AG04450 (cell line): ENCODE results near the gene PCSK9. TPM values are rescaled to one million over a fixed set of nuclear protein-coding genes. Genes with fewer than 3 reads are reported as not detected.
"Not testable (repeated sequence)": the region's sequence is repeated elsewhere in the genome, so short reads cannot be mapped to it uniquely, and the experiment has no call there.

Experiments
- CTCF ChIA-PET: fragments of 300-600, 350-600 bp; formaldehyde crosslinking; extraction: SDS; loops from one replicate; lab custom pipeline; 2022; ENCODE audit warnings: antibody characterized with exemption, inconsistent platforms; lab: Charles Lee
- POLR2A ChIA-PET: fragments of 350-600 bp; formaldehyde crosslinking; extraction: SDS; loops from one replicate; lab custom pipeline; 2021; ENCODE audit warnings: antibody characterized with exemption, inconsistent platforms; lab: Yijun Ruan, JAX
- DNase-seq: peaks from one replicate; pipeline ENCODE4 v3.0.0-alpha.2; 2011; ENCODE audit warnings: low read depth, low spot score
- H3K27ac ChIP-seq: one replicate; pipeline ENCODE4 v1.5.1; 2012; ENCODE audit warnings: low read depth, low read length, control low read depth
- H3K27me3 ChIP-seq: one replicate; pipeline ENCODE4 v1.6.0; 2012; ENCODE audit warnings: low read length; ENCODE audit not compliant: control insufficient read depth, insufficient read depth
- H3K4me3 ChIP-seq: 2 replicates; pipeline ENCODE4 v1.5.1; 2011; ENCODE audit warnings: mild to moderate bottlenecking, low read depth, low read length, control low read depth
- H3K9me3 ChIP-seq: 2 replicates; pipeline ENCODE4 v1.5.1; 2012; ENCODE audit warnings: low read length; ENCODE audit not compliant: control insufficient read depth, insufficient read depth
- CTCF ChIP-seq: IDR thresholded peaks from 2 replicates; pipeline ENCODE4 v1.5.1; 2011; ENCODE audit warnings: low read depth, low read length, control low read depth, inconsistent platforms
- polyA plus RNA-seq: library from polyadenylated mRNA; depleted of rRNA; stranded (reverse); fragments of >200 nt; gene quantifications from 2 replicates; pipeline ENCODE4 v1.2.3, GENCODE V29; 2011

Gene PCSK9
- polyA plus RNA-seq, 1 experiment = 0.06 TPM

GRCh38 chr1:55021942-55022546 is 17.3 kb upstream of the PCSK9 start:
- Histone ChIP-seq H3K4me3 (no peak overlapping the region), H3K9me3 (peaks cover 3% of the 10 kb centered on the region; the same call in 1 of the 2 replicates), H3K27ac (no peak overlapping the region), H3K27me3 (peaks cover 30% of the 10 kb centered on the region)
- ChIA-PET POLR2A (interaction anchor here (1.1 to 1.4 kb wide), 2 partner anchors 72 to 77 kb away, joined by 6 to 11 read pairs; no protein-coding TSS in a partner anchor), CTCF (interaction anchor here (0.5 to 10.5 kb wide), 39 partner anchors 9 to 352 kb away, joined by 3 to 360 read pairs (median 6); partner anchors contain the start of gene BSND)
- peak; percentile 74 for DNase-seq
- TF ChIP-seq CTCF = peak; percentile 94

- H3K27ac ChIP-seq, DNase-seq, POLR2A ChIA-PET, H3K9me3 ChIP-seq, H3K4me3 ChIP-seq: not testable (repeated sequence)
- H3K27me3 ChIP-seq = peaks cover 18% of the 10 kb centered on the region
- CTCF ChIA-PET = interaction anchor here (0.6 kb wide), 1 partner anchor 78 kb away, joined by 6 read pairs; no protein-coding TSS in a partner anchor
Observed at GRCh38 chr1:55024163-55024562, 15.2 kb upstream of the PCSK9 start.

- H3K9me3 ChIP-seq, CTCF ChIA-PET, POLR2A ChIA-PET, DNase-seq, H3K4me3 ChIP-seq, H3K27me3 ChIP-seq, H3K27ac ChIP-seq: not testable (repeated sequence)
Observed at GRCh38 chr1:55026682-55027081, 12.7 kb upstream of the PCSK9 start.

DNA sequence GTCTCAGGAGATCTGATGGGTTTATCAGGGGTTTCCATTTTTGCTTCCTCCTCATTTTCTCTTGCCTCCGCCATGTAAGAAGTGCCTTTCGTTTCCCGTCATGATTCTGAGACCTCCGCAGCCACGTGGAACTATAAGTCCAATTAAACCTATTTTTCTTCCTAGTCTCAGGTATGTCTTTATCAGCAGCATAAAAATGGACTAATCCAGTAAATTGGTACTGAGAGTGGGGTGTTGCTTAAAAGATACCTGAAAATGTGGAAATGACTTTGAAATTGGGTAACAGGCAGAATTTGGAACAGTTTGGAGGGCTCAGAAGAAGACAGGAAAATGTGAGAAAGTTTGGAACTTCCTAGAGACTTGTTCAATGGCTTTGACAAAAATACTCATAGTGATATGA is 8.2 kb upstream of the PCSK9 start:
- DNase-seq, H3K27ac ChIP-seq, POLR2A ChIA-PET, H3K4me3 ChIP-seq, H3K9me3 ChIP-seq: not testable (repeated sequence)
- CTCF ChIA-PET = interaction anchor here (4.5 kb wide), 1 partner anchor 9 kb away, joined by 30 read pairs; no protein-coding TSS in a partner anchor
- H3K27me3 ChIP-seq = peaks cover 28% of the 10 kb centered on the region

- Histone ChIP-seq H3K27me3 (peaks cover 48% of the 10 kb centered on the region), H3K4me3 (no peak overlapping the region), H3K27ac (no peak overlapping the region), H3K9me3 (no peaks in the 10 kb centered on the region)
- no peak for DNase-seq
- ChIA-PET CTCF (interaction anchor here (0.9 to 4.5 kb wide), 2 partner anchors 11 to 88 kb away, joined by 4 to 30 read pairs; no protein-coding TSS in a partner anchor), POLR2A (no interaction called here)
- no peak for TF ChIP-seq CTCF
Observed at GRCh38 chr1:55033265-55033614, 6.1 kb upstream of the PCSK9 start.

DNA sequence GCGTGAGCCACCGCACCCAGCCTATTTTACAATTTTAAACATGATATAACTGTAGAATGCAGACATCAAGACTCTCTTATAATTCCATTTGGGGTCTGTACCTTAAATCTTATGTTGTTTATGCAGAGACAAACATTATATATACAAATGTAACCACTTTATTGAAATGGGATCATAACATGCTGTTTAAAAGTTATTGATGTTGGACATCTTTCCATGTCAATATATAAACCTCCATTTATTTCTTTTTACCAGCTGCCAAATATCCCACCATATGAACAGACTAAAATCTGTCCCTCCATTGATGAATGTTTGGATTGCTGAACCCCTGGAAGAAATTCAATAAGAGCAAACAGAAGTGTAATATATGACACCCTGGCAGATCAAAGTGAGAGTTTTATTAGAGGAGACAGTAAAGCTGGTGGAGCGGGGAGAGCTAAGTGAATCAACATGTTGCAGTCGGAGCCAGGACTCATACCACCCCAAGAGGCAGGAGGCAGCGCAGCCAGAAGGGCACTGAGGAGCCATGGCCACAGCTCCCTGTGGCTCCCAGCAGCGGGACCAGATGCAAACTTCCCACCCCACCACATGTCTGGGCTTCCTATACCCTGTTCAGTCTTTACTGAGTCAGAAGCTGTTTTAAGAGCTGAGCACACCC is 4.7 kb upstream of the PCSK9 start:
- H3K27me3 ChIP-seq = peaks cover 57% of the 10 kb centered on the region
- no peak for DNase-seq

More for the DNA sequence above, 4.7 kb upstream of the PCSK9 start:
- no peak for TF ChIP-seq CTCF
- H3K9me3 ChIP-seq = no peaks in the 10 kb centered on the region
- POLR2A ChIA-PET = no interaction called here
- CTCF ChIA-PET = interaction anchor here (1.4 to 4.5 kb wide), 2 partner anchors 13 to 89 kb away, joined by 7 to 30 read pairs; no protein-coding TSS in a partner anchor
- H3K27ac ChIP-seq = no peak overlapping the region
- no peak overlapping the region for H3K4me3 ChIP-seq
